GM21786 (cell line): ENCODE data around the gene C10orf105.

Source experiments
- ATAC-seq: cut with Tn5 transposase; IDR thresholded peaks from one replicate; pipeline ENCODE4 v1.9.1; 2021; ENCODE audit not compliant: unreplicated experiment

The C10orf105 gene

GRCh38 chr10:71752391-71753090 lies 33.0 kb upstream of the C10orf105 start:
- ATAC-seq: no peak

- ATAC-seq: no peak
These were observed 32.1 kb upstream of the C10orf105 start for GRCh38 chr10:71751515-71752224.

- no peak for ATAC-seq
These were observed 31.4 kb upstream of the C10orf105 start for GRCh38 chr10:71750986-71751385.

- no peak for ATAC-seq
These were observed 30.7 kb upstream of the C10orf105 start for GRCh38 chr10:71750124-71750841.

- ATAC-seq: no peak
These were observed 29.8 kb upstream of the C10orf105 start for GRCh38 chr10:71749396-71749795.

GRCh38 chr10:71748671-71749191 lies 29.2 kb upstream of the C10orf105 start:
- peak; percentile 52 for ATAC-seq

GRCh38 chr10:71747551-71748523 lies 28.3 kb upstream of the C10orf105 start:
- peak; percentile 42 for ATAC-seq

GRCh38 chr10:71747039-71747531 lies 27.5 kb upstream of the C10orf105 start:
- ATAC-seq: no peak

- ATAC-seq: no peak
These were observed 26.9 kb upstream of the C10orf105 start for GRCh38 chr10:71746344-71747037.

GRCh38 chr10:71745664-71746250 lies 26.2 kb upstream of the C10orf105 start:
- ATAC-seq: no peak

- no peak for ATAC-seq
These were observed 25.5 kb upstream of the C10orf105 start for GRCh38 chr10:71744897-71745663.

GRCh38 chr10:71743866-71744265 lies 24.3 kb upstream of the C10orf105 start:
- ATAC-seq: no peak

GRCh38 chr10:71743089-71743838 lies 23.7 kb upstream of the C10orf105 start:
- no peak for ATAC-seq

- ATAC-seq: no peak
These were observed 22.9 kb upstream of the C10orf105 start for GRCh38 chr10:71742301-71743088.

- ATAC-seq: no peak
These were observed 22.1 kb upstream of the C10orf105 start for GRCh38 chr10:71741671-71742070.

GRCh38 chr10:71741029-71741428 lies 21.5 kb upstream of the C10orf105 start:
- ATAC-seq: no peak

GRCh38 chr10:71740069-71740653 lies 20.6 kb upstream of the C10orf105 start:
- no peak for ATAC-seq
